ENCODE measurements around the gene DOCK4. TPM values are rescaled to one million over a fixed set of nuclear protein-coding genes. Genes with fewer than 3 reads are reported as not detected.

DOCK4 gene
- total and polyA plus RNA-seq, 7 donors: 3.0 to 28.5 (median 14.1) TPM

GRCh38 chr7:111903797-111904196 lies 302.4 kb downstream of the DOCK4 start:
- Histone ChIP-seq H3K9me3 (no peaks in the 10 kb centered on the region), H3K36me3 (peaks cover 0 to 17% (median 0%) of the 10 kb centered on the region in 4 donors), H3K4me1 (peaks cover 0 to 15% (median 9%) of the 10 kb centered on the region in 4 donors), H3K4me3 (no peak overlapping the region), H3K27me3 (no peaks in the 10 kb centered on the region), H3K27ac (no peak overlapping the region)
- no peak for TF ChIP-seq CTCF (IDR thresholded peaks at IDR 0.05)
- no peak for TF ChIP-seq EP300 (IDR thresholded peaks at IDR 0.05)
- no peak for TF ChIP-seq POLR2AphosphoS5 (IDR thresholded peaks at IDR 0.05)
- no peak for TF ChIP-seq POLR2A (IDR thresholded peaks at IDR 0.05)
- 79 to 80% methylated on average over 2 of the region's 2 CpGs for WGBS, 2 donors
- intact Hi-C loops (cut with DNase I): no loop called here
- no peak for DNase-seq

GRCh38 chr7:111903016-111903415 lies 303.2 kb downstream of the DOCK4 start:
- TF ChIP-seq POLR2AphosphoS5 (IDR thresholded peaks at IDR 0.05): no peak
- Histone ChIP-seq H3K4me3 (no peak overlapping the region), H3K36me3 (peaks cover 0 to 17% (median 0%) of the 10 kb centered on the region in 4 donors), H3K9me3 (no peaks in the 10 kb centered on the region), H3K4me1 (peaks cover 0 to 15% (median 9%) of the 10 kb centered on the region in 4 donors), H3K27ac (no peak overlapping the region), H3K27me3 (no peaks in the 10 kb centered on the region)
- intact Hi-C loops (cut with DNase I): no loop called here
- 16 to 69% methylated on average over 1 of the region's 1 CpG for WGBS, 2 donors
- DNase-seq: no peak

- no peaks in the 10 kb centered on the region for H3K27me3 ChIP-seq
- intact Hi-C loops (cut with DNase I): no loop called here
- H3K4me1 ChIP-seq: peaks cover 0 to 11% (median 6%) of the 10 kb centered on the region in 4 donors
- H3K9me3 ChIP-seq: no peaks in the 10 kb centered on the region
- no peak overlapping the region for H3K27ac ChIP-seq
- TF ChIP-seq POLR2A (IDR thresholded peaks at IDR 0.05) (no peak), CTCF (IDR thresholded peaks at IDR 0.05) (no peak), EP300 (IDR thresholded peaks at IDR 0.05) (no peak), POLR2AphosphoS5 (IDR thresholded peaks at IDR 0.05) (no peak)
- H3K4me3 ChIP-seq: no peak overlapping the region
- no peak for DNase-seq
- 97% methylated on average over 7 of the region's 7 CpGs for WGBS, 2 donors
- peaks cover 0 to 17% (median 0%) of the 10 kb centered on the region in 4 donors for H3K36me3 ChIP-seq
These were observed 305.9 kb downstream of the DOCK4 start for GRCh38 chr7:111900283-111900682.

- no peaks in the 10 kb centered on the region for H3K9me3 ChIP-seq
- intact Hi-C loops (cut with DNase I): no loop called here
- H3K27ac ChIP-seq: no peak overlapping the region
- DNase-seq: no peak
- H3K27me3 ChIP-seq: no peaks in the 10 kb centered on the region
- no peak overlapping the region for H3K4me3 ChIP-seq
- TF ChIP-seq CTCF (IDR thresholded peaks at IDR 0.05) (no peak), POLR2AphosphoS5 (IDR thresholded peaks at IDR 0.05) (no peak), EP300 (IDR thresholded peaks at IDR 0.05) (no peak), POLR2A (IDR thresholded peaks at IDR 0.05) (no peak)
- peaks cover 0 to 6% (median 0%) of the 10 kb centered on the region in 4 donors for H3K36me3 ChIP-seq
- H3K4me1 ChIP-seq: no peaks in the 10 kb centered on the region
- WGBS, 2 donors: 85 to 88% methylated on average over 2 of the region's 2 CpGs
These were observed 311.1 kb downstream of the DOCK4 start for GRCh38 chr7:111895049-111895448.

GRCh38 chr7:111894518-111894917 lies 311.7 kb downstream of the DOCK4 start:
- Histone ChIP-seq H3K4me1 (no peaks in the 10 kb centered on the region), H3K4me3 (no peak overlapping the region), H3K27ac (no peak overlapping the region), H3K27me3 (no peaks in the 10 kb centered on the region), H3K36me3 (peaks cover 0 to 1% (median 0%) of the 10 kb centered on the region in 4 donors), H3K9me3 (no peaks in the 10 kb centered on the region)
- WGBS, 2 donors: 95 to 100% methylated on average over 1 of the region's 1 CpG
- intact Hi-C loops (cut with DNase I): no loop called here
- no peak for DNase-seq
- TF ChIP-seq POLR2A (IDR thresholded peaks at IDR 0.05): no peak
- no peak for TF ChIP-seq CTCF (IDR thresholded peaks at IDR 0.05)
- TF ChIP-seq POLR2AphosphoS5 (IDR thresholded peaks at IDR 0.05): no peak
- no peak for TF ChIP-seq EP300 (IDR thresholded peaks at IDR 0.05)
